CD4-positive, alpha-beta T cell treated with Interleukin-4 for 4 hours (primary cell): ENCODE results near the gene TDRD6.

Source experiments
- DNase-seq: peaks from one replicate; pipeline ENCODE4 v3.0.0-alpha.2; 2020

The TDRD6 gene

GRCh38 chr6:46748940-46749503 is 61.3 kb downstream of the TDRD6 start:
- DNase-seq = no peak

GRCh38 chr6:46749731-46750130 is 62.0 kb downstream of the TDRD6 start:
- no peak for DNase-seq

GRCh38 chr6:46751658-46752057 is 64.0 kb downstream of the TDRD6 start:
- DNase-seq = no peak
